A549 (cell line): Measurements from ENCODE around the gene ATXN2L.

Experiments
- EP300 ChIP-seq, 2 experiments: fragments of >200 bp; sonication (Bioruptor Twin); formaldehyde crosslinking; IDR thresholded peaks; 2 replicates in 1 of 2; 3 replicates in 1 of 2; pipeline ENCODE4 v1.6.1; 2016 to 2017
- FOSL2 ChIP-seq, 2 experiments: fragments of 450-650 bp in 1 of 2; fragments of >200 bp in 1 of 2; sonication (Bioruptor Twin) in 1 of 2; formaldehyde crosslinking; IDR thresholded peaks; 2 replicates each; pipeline versions ENCODE4 v1.5.0 to v1.6.1; 2016 to 2020; ENCODE audit warnings: mild to moderate bottlenecking in 1 of 2, moderate library complexity in 1 of 2

- TF ChIP-seq FOSL2 (IDR thresholded peaks at IDR 0.05) (no peak), FOSL2 (CRISPR knock-in tag; IDR thresholded peaks at IDR 0.05) (no peak), EP300 (IDR thresholded peaks at IDR 0.05) (no peak)
These were observed 24.1 kb downstream of the ATXN2L start for GRCh38 chr16:28846933-28847273.
